ENCODE results near the gene CD300C. TPM values are rescaled to one million over a fixed set of nuclear protein-coding genes. Genes with fewer than 3 reads are reported as not detected.

The CD300C gene
- total RNA-seq, 1 donor from 2014 or later: 0.27 TPM

- no peak for DNase-seq (ENCODE audit: low read depth)
- Histone ChIP-seq H3K9ac (ENCODE audit: low read length) (no peak overlapping the region), H3K27ac (ENCODE audit: low read depth, low read length) (no peak overlapping the region), H3K9me3 (ENCODE audit: insufficient read depth, low read depth, low read length) (no peaks in the 10 kb centered on the region), H3K27me3 (ENCODE audit: insufficient read depth, low read length) (peaks cover 3% of the 10 kb centered on the region), H3K79me2 (ENCODE audit: insufficient read depth, low read length) (no peaks in the 10 kb centered on the region), H3K36me3 (ENCODE audit: insufficient read depth, low read length) (no peaks in the 10 kb centered on the region), H4K20me1 (ENCODE audit: insufficient read depth, low read length) (no peaks in the 10 kb centered on the region), H3K4me2 (ENCODE audit: low read length) (no peak overlapping the region), H3K4me3 (ENCODE audit: insufficient read depth, low read depth, low read length) (no peak overlapping the region), H2AFZ (ENCODE audit: low read depth, low read length) (no peak overlapping the region), H3K4me1 (ENCODE audit: insufficient read depth, low read length) (no peaks in the 10 kb centered on the region)
- Mint-ChIP-seq H3K4me1 (ENCODE audit: low read depth, unreplicated experiment) (no peaks in the 10 kb centered on the region), H3K27ac (ENCODE audit: unreplicated experiment) (no peak overlapping the region), H3K9me3 (ENCODE audit: unreplicated experiment) (no peaks in the 10 kb centered on the region), H3K27me3 (ENCODE audit: low read depth, unreplicated experiment) (peaks cover 46% of the 10 kb centered on the region), H3K4me3 (ENCODE audit: unreplicated experiment) (no peak overlapping the region), H3K36me3 (ENCODE audit: low read depth, unreplicated experiment) (no peaks in the 10 kb centered on the region)
- FAIRE-seq: no peak
- TF ChIP-seq CTCF (IDR thresholded peaks at IDR 0.05; ENCODE audit: insufficient read depth, low read depth, low read length) (no peak), EZH2 (IDR thresholded peaks at IDR 0.05; ENCODE audit: insufficient read depth, low read length) (no peak)
These were observed 6.6 kb downstream of the CD300C start for GRCh38 chr17:74539281-74539820.

- Histone ChIP-seq H3K27me3 (ENCODE audit: insufficient read depth, low read length) (peaks cover 3% of the 10 kb centered on the region), H3K4me1 (ENCODE audit: insufficient read depth, low read length) (no peaks in the 10 kb centered on the region), H3K4me2 (ENCODE audit: low read length) (no peak overlapping the region), H2AFZ (ENCODE audit: low read depth, low read length) (no peak overlapping the region), H3K9me3 (ENCODE audit: insufficient read depth, low read depth, low read length) (no peaks in the 10 kb centered on the region), H3K36me3 (ENCODE audit: insufficient read depth, low read length) (no peaks in the 10 kb centered on the region), H3K79me2 (ENCODE audit: insufficient read depth, low read length) (no peaks in the 10 kb centered on the region), H4K20me1 (ENCODE audit: insufficient read depth, low read length) (no peaks in the 10 kb centered on the region), H3K27ac (ENCODE audit: low read depth, low read length) (no peak overlapping the region), H3K4me3 (ENCODE audit: insufficient read depth, low read depth, low read length) (no peak overlapping the region), H3K9ac (ENCODE audit: low read length) (no peak overlapping the region)
- no peaks in the 10 kb centered on the region for H3K36me3 Mint-ChIP-seq (ENCODE audit: low read depth, unreplicated experiment)
- FAIRE-seq (no peak), DNase-seq (ENCODE audit: low read depth) (no peak)
- H3K9me3 Mint-ChIP-seq (ENCODE audit: unreplicated experiment): no peaks in the 10 kb centered on the region
- no peak overlapping the region for H3K4me3 Mint-ChIP-seq (ENCODE audit: unreplicated experiment)
- no peak overlapping the region for H3K27ac Mint-ChIP-seq (ENCODE audit: unreplicated experiment)
- TF ChIP-seq EZH2 (IDR thresholded peaks at IDR 0.05; ENCODE audit: insufficient read depth, low read length) (no peak), CTCF (IDR thresholded peaks at IDR 0.05; ENCODE audit: insufficient read depth, low read depth, low read length) (no peak)
- peaks cover 44% of the 10 kb centered on the region for H3K27me3 Mint-ChIP-seq (ENCODE audit: low read depth, unreplicated experiment)
- H3K4me1 Mint-ChIP-seq (ENCODE audit: low read depth, unreplicated experiment): no peaks in the 10 kb centered on the region
These were observed 9.0 kb downstream of the CD300C start for GRCh38 chr17:74536890-74537289.

- no peak overlapping the region for H3K4me3 ChIP-seq (ENCODE audit: insufficient read depth, low read depth, low read length)
- no peak overlapping the region for H3K9ac ChIP-seq (ENCODE audit: low read length)
- FAIRE-seq (no peak), DNase-seq (ENCODE audit: low read depth) (no peak)
- Mint-ChIP-seq H3K27me3 (ENCODE audit: low read depth, unreplicated experiment) (peaks cover 52% of the 10 kb centered on the region), H3K4me1 (ENCODE audit: low read depth, unreplicated experiment) (no peaks in the 10 kb centered on the region), H3K27ac (ENCODE audit: unreplicated experiment) (no peak overlapping the region), H3K36me3 (ENCODE audit: low read depth, unreplicated experiment) (no peaks in the 10 kb centered on the region), H3K4me3 (ENCODE audit: unreplicated experiment) (no peak overlapping the region), H3K9me3 (ENCODE audit: unreplicated experiment) (no peaks in the 10 kb centered on the region)
- no peaks in the 10 kb centered on the region for H3K79me2 ChIP-seq (ENCODE audit: insufficient read depth, low read length)
- no peaks in the 10 kb centered on the region for H3K9me3 ChIP-seq (ENCODE audit: insufficient read depth, low read depth, low read length)
- TF ChIP-seq EZH2 (IDR thresholded peaks at IDR 0.05; ENCODE audit: insufficient read depth, low read length): no peak
- no peak for TF ChIP-seq CTCF (IDR thresholded peaks at IDR 0.05; ENCODE audit: insufficient read depth, low read depth, low read length)
- no peak overlapping the region for H3K27ac ChIP-seq (ENCODE audit: low read depth, low read length)
- no peaks in the 10 kb centered on the region for H4K20me1 ChIP-seq (ENCODE audit: insufficient read depth, low read length)
- H3K4me2 ChIP-seq (ENCODE audit: low read length): no peak overlapping the region
- H2AFZ ChIP-seq (ENCODE audit: low read depth, low read length): no peak overlapping the region
- H3K4me1 ChIP-seq (ENCODE audit: insufficient read depth, low read length): no peaks in the 10 kb centered on the region
- no peaks in the 10 kb centered on the region for H3K36me3 ChIP-seq (ENCODE audit: insufficient read depth, low read length)
- peaks cover 2% of the 10 kb centered on the region for H3K27me3 ChIP-seq (ENCODE audit: insufficient read depth, low read length)
These were observed 13.8 kb downstream of the CD300C start for GRCh38 chr17:74532115-74532514.

All from astrocyte (in vitro differentiated cells and primary cell).